Choroid plexus epithelial cell (primary cell): ENCODE measurements around the gene POR.
A peak's percentile ranks its signal among the peaks of the same experiment; 100 is the strongest.
"Not testable (repeated sequence)": the region's sequence is repeated elsewhere in the genome, so short reads cannot be mapped to it uniquely, and the experiment has no call there.

Experiments
- DNase-seq: peaks from one replicate; pipeline ENCODE4 v3.0.0-alpha.2; 2010; ENCODE audit warnings: low read depth
- H3K4me3 ChIP-seq: 2 replicates; pipeline ENCODE4 v1.5.1; 2011; ENCODE audit warnings: low read depth, mild to moderate bottlenecking, control low read depth, low read length, moderate library complexity
- TF ChIP-seq, protein P1 (sequence below): conservative IDR thresholded peaks from 2 replicates; pipeline ENCODE4 v1.5.1; 2011; ENCODE audit warnings: low read depth, mild to moderate bottlenecking, control low read depth, inconsistent platforms, low read length, moderate library complexity

Gene POR

DNA sequence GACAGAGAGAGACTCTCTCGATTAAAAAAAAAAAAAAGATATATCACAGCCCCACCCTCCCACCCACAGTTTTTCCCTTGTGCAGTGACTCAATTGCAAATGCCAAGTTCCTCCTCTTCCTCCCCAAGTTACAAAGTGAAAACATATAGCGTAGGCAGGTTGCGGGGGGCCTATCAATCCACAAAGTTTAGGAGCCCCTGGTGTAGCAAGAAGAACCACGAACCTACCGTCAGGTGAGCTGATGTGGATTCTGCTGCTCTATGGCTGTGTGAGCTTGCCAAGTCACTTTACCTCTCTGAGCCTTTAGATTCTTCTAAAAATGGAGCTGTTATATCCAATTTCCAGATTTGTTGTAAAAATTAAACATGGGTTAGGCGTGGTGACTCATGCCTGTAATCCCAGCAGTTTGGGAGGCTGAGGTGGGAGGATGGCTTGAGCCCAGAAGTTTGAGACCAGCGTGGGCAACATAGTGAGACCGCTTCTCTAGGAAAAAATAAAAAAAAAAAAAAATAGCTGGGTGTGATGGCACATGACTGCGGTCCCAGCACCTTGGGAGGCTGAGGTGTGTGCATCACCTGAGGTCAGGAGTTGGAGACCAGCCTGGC lies 44.3 kb upstream of the POR start:
- no peak overlapping the region for H3K4me3 ChIP-seq
- TF ChIP-seq, protein P1, sequence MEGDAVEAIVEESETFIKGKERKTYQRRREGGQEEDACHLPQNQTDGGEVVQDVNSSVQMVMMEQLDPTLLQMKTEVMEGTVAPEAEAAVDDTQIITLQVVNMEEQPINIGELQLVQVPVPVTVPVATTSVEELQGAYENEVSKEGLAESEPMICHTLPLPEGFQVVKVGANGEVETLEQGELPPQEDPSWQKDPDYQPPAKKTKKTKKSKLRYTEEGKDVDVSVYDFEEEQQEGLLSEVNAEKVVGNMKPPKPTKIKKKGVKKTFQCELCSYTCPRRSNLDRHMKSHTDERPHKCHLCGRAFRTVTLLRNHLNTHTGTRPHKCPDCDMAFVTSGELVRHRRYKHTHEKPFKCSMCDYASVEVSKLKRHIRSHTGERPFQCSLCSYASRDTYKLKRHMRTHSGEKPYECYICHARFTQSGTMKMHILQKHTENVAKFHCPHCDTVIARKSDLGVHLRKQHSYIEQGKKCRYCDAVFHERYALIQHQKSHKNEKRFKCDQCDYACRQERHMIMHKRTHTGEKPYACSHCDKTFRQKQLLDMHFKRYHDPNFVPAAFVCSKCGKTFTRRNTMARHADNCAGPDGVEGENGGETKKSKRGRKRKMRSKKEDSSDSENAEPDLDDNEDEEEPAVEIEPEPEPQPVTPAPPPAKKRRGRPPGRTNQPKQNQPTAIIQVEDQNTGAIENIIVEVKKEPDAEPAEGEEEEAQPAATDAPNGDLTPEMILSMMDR: no peak
- no peak for DNase-seq

DNA sequence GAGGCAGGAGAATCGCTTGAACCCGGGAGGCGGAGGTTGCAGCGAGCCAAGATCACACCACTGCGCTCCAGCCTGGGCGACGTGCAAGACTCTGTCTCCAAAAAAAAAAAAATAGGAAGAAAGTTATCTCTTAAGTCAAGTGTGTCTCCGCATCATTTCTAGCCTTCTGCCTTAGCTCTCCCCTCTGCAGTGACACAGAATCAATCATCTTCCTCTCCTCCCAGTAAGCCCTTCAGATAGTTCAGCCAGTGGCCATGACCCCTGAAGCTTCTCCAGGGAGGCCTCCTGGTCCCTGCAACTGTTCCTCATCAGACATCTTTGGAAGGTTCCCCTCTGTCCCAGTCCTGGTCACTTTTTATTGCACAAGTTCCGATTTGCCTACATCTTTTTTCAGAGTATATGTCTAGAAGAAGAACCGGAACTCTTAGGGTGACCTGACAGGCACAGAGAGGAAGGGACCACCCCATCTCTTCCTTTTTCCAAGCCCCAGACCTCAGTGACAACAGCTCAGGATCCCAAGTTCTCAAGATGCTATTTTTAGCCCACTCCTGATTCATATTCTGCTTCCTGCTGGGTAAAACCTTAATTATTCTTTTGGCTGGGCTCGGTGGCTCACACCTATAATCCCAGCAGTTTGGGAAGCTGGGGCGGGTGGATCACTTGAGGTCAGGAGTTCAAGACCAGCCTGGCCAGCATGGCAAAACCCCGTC lies 42.7 kb upstream of the POR start:
- DNase-seq: no peak
- H3K4me3 ChIP-seq: no peak overlapping the region
- TF ChIP-seq, protein P1: no peak

DNA sequence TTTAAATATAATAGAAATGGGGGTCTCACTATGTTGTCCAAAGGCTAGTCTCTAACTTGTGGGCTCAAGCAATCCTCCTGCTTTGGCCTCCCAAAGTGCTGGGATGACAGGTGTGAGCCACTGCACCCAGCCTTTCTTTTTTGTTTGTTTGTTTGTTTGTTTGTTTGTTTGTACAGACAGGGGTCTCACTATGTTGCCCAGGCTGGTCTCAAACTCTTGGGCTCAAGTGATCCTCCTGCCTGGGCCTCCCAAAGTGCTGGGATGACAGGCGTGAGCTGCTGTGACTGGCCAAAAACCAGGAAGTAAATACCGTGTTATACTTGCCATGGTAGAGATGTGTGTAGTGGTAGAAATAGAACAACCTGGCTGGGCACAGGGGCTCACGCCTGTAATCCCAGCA lies 40.8 kb upstream of the POR start:
- not testable (repeated sequence) for H3K4me3 ChIP-seq, DNase-seq

DNA sequence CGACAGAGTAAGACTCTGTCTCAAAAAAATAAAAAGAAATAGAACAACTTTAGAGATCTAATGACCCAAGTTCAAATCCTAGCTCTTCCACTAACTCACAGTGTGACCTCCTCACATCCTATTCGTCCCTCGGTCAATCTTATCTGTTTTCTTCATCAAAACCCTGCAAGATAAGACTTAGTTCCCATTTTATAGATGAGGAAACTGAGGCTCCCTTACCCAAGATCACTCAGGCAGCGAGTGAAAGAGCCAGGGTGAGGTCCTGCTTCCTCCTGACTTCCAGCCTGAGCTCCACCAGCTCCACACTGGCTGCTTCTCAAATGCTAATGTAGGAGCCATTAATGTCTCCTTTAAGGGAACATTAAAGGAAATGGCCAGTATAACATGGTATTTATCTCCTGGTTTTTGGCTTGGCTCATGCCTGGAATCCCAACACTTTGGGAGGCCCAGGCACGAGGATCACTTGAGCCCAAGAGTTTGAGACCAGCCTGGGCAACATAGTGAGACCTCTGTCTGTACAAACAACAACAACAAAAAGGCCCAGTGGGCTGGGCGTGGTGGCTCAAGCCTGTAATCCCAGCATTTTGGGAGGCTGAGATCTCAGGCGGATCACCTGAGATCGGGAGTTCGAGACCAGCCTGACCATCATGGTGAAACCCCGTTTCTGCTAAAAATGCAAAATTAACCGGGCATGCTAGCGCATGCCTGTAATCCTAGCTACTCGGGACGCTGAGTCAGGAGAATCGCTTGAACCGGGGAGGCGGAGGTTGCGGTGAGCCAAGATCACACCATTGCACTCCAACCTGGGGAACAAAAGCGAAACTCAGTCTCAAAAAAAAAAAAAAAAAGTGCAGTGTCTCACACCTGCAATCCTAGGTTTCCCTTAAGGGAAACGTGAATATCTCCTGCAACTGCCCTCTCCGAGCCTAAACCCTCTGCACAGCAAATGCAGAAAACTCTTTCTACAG lies 39.6 kb upstream of the POR start:
- TF ChIP-seq, protein P1: no peak
- H3K4me3 ChIP-seq: no peak overlapping the region
- no peak for DNase-seq

DNA sequence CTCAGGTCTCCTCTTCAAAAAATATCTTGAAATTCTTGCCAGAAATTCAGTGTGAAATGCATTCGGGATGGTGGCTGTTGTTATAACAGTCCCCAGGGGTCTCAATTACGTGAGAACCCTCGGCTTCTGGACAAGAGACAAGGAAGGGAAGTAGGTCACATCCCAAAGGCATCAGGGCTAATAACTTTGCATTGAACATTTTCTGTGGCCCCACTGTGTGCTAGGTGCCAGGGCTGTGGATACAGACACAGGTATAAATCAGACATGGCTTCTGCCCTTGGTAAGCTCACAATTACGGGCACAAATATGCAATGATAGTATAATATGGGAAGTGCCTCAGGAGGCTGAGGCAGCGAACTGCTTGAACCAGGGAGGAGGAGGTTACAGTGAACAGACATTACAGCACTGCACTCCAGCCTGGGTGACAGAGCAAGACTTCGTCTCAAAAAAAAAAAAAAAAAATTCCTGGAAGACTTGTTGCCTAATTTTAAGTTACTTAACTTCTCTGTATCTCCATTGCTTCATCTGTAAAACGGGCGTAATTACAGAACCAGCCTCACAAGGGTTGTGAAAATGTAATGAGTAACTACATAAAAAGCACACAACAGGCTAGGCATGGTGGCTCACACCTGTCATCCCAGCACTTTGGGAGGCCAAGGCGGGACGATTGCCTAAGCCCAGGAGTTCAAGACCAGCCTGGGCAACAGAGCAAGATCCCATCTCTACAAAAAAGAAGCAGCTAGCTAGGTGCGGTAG lies 38.7 kb upstream of the POR start:
- TF ChIP-seq, protein P1: no peak
- H3K4me3 ChIP-seq: no peak overlapping the region
- no peak for DNase-seq

DNA sequence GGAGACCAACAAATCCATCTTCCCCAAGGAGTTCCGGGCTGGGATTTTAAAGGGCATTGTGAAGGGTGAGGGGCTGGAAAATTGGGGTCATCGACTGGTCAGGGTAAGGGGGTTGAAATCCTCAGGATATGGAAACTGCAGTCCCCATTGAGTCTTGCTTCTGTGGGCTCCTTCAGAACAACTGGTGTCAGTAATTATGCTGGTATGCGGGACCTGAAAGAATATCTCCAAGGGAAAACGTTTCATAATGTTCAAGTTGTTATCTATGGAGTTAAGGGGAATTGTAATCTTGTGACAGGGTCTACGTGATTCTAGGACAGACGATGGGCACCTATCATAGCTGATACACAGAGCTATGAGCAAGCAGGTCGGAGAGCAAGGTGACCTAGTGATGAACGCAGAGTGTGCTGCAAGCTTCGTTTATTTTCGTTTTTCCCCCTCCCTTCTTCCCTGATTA lies 36.6 kb upstream of the POR start:
- TF ChIP-seq, protein P1: no peak
- DNase-seq: no peak
- peak overlapping the region; percentile 48 for H3K4me3 ChIP-seq
